Activated CD8-positive, alpha-beta memory T cell treated with anti-CD3 and anti-CD28 coated beads for 36 hours (primary cell): ENCODE results near the gene PFKFB3. TPM values are rescaled to one million over a fixed set of nuclear protein-coding genes. Genes with fewer than 3 reads are reported as not detected.
"Not testable (repeated sequence)": the region's sequence is repeated elsewhere in the genome, so short reads cannot be mapped to it uniquely, and the experiment has no call there.

ENCODE experiments used
- CTCF ChIA-PET: fragments of 350-600 bp; sonication (Branson Sonifier 250); formaldehyde crosslinking; loops from one replicate; lab custom pipeline; 2021; ENCODE audit warnings: antibody characterized with exemption; lab: Charles Lee
- POLR2A ChIA-PET: fragments of 350-600 bp; sonication (Branson Sonifier 250); formaldehyde crosslinking; loops from one replicate; lab custom pipeline; 2021; ENCODE audit warnings: antibody characterized with exemption; lab: Charles Lee
- total RNA-seq, 2 experiments: library from RNA; stranded (reverse); gene quantifications; one replicate each; pipeline ENCODE4 v1.2.3, GENCODE V29; 2021

PFKFB3 gene
- total RNA-seq, 2 experiments from 2014 or later: 81.9 to 82.1 TPM

DNA sequence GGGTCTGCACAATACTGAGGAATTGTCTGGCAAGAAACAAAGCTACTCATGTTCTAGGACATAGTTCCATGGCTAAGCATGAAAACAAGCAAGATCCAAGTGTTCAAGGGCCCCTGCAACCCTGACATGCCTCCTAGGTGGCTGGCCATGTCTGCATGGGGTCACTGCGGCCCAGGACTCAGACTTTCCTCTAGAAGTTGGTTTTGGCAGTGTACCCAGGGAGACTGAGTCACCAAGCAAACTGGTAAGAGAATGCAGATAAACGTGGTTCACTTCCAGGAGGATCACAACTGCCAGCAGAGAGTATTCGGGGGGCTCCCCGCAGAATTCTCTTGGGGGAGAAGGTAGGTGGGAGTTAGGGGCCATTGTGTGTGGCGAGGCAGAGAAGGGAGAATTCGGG, 7.4 kb upstream of the PFKFB3 start:
- CTCF ChIA-PET: interaction anchor here (1.4 kb wide), 1 partner anchor 206 kb away, joined by 3 read pairs; no protein-coding TSS in a partner anchor
- POLR2A ChIA-PET: interaction anchor here (0.7 kb wide), 1 partner anchor 49 kb away, joined by 4 read pairs; no protein-coding TSS in a partner anchor

- ChIA-PET POLR2A (interaction anchor here (0.7 kb wide), 1 partner anchor 49 kb away, joined by 4 read pairs; no protein-coding TSS in a partner anchor), CTCF (interaction anchor here (1.4 kb wide), 1 partner anchor 206 kb away, joined by 3 read pairs; no protein-coding TSS in a partner anchor)
These were observed 6.9 kb upstream of the PFKFB3 start for GRCh38 chr10:6195846-6196245.

DNA sequence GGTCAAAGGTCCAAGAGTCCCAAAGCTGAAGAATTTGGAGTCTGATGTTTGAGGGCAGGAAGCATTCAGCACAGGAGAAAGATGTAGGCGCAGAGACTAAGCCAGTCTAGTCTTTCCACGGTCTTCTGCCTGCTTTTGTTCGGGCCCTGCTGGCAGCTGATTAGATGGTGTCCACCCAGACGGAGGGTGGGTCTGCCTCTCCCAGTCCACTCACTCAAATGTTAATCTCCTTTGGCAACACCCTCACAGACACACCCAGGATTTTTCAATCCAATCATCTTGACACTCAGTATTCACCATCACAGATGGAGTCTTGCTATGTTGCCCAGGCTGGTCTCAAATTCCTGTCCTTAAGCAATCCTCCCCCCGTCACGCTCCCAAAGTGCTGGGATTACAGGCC, 6.2 kb upstream of the PFKFB3 start:
- CTCF ChIA-PET: interaction anchor here (1.4 kb wide), 1 partner anchor 205 kb away, joined by 3 read pairs; no protein-coding TSS in a partner anchor
- POLR2A ChIA-PET: not testable (repeated sequence)

DNA sequence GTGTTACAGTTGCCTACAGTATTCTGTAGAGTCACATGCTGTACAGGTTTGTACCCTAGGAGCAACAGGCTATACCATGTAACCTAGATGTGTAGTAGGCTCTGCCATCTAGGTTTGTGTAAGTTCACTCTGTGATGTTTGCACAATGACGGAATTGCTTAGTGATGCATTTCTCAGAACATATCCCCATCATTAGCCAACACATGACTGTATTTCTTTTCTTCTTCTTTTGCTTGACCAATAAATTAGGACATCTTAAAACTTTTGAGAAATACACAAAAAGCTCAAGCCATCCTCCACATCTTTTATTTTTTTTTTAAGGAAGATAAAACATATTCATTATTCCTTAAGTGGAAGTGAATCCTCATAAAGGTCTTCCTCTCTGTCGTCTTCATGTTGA, 5.4 kb upstream of the PFKFB3 start:
- POLR2A ChIA-PET: no interaction called here
- CTCF ChIA-PET: no interaction called here

DNA sequence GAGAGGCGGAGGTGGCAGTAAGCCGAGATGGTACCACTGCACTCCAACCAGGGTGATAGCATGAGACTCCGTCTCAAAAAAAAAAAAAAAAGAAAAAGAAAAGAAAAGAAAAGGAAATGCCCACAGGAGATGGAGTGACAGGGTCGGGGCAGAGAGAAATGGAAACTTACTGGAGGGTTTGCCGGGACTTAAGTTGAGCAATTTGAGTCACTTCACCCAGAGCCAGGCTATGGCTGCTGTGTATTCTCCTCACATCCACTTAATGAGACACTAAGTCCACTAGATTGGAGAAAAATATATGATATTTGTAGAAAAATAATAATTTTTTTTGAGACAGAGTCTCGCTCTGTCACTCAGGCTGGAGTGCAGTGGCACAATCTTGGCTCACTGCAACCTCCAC, 4.6 kb upstream of the PFKFB3 start:
- ChIA-PET CTCF (no interaction called here), POLR2A (no interaction called here)

DNA sequence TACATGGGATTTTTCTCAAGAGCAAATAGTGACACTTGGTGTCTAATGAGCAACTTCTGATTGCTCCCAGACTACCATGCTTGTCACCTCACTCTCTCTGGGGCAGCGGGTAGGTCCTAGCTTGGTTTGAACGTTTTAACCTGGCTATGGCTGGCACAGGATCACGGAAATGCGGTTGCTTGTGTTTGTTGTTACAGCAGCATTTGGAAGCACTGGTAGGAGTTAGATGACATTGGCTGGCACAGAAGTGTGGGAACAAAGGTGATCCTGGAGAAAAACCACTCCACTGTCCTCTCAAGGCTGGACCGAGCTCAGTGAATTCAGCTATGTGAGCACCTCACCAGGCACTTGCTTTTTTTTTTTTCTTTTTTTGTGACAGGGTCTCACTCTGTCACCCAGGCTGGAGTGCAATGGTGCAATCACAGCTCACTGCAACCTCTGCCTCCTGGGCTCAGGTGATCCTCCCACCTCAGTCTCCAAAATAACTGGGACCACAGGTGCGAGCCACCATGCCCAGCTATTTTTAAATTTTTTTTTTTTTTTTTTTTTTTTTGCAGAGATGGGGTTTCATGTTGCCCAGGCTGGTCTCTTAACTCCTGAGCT, 3.5 kb upstream of the PFKFB3 start:
- ChIA-PET POLR2A (interaction anchor here (0.7 kb wide), 2 partner anchors 10 to 213 kb away, joined by 5 to 11 read pairs; no protein-coding TSS in a partner anchor), CTCF (interaction anchor here (1.0 kb wide), 1 partner anchor 203 kb away, joined by 4 read pairs; no protein-coding TSS in a partner anchor)

GRCh38 chr10:6200440-6200733, 2.3 kb upstream of the PFKFB3 start:
- POLR2A ChIA-PET: interaction anchor here (0.5 to 1.4 kb wide), 3 partner anchors 56 to 148 kb away, joined by 3 to 4 read pairs (median 3); no protein-coding TSS in a partner anchor
- CTCF ChIA-PET: interaction anchor here (0.6 to 3.3 kb wide), 6 partner anchors 11 to 206 kb away, joined by 3 to 60 read pairs (median 4); no protein-coding TSS in a partner anchor

- ChIA-PET CTCF (interaction anchor here (0.6 to 3.3 kb wide), 11 partner anchors 11 to 225 kb away, joined by 3 to 60 read pairs (median 3); no protein-coding TSS in a partner anchor), POLR2A (interaction anchor here (0.5 to 2.3 kb wide), 5 partner anchors 57 to 209 kb away, joined by 3 to 15 read pairs (median 3); no protein-coding TSS in a partner anchor)
These were observed 1.8 kb upstream of the PFKFB3 start for GRCh38 chr10:6200734-6201515.

DNA sequence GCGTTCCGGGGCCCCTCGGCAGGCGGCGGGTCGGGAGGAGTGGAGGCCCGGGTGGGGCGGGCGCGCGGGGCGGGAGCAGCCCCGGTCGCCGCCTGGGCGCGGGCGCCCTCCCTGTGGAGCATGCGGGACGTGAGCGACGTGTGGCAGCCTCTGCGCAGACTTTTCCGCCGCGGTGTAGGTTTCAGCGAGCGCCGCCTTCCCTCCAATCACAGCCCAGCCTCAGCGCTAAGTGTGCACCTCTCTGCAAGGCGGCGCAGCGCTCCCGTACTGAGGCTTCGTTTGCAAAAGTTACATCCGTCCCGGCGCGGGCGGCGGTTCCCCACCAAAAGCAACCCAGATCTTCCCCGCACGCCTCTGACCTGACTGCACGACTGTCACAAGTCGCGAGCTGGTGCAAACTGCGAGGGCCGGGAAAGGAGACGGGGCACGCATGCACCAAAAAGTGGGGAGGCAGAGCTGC, 1.2 kb upstream of the PFKFB3 start:
- POLR2A ChIA-PET: interaction anchor here (0.6 to 2.3 kb wide), 11 partner anchors 40 to 449 kb away, joined by 3 to 18 read pairs (median 4); no protein-coding TSS in a partner anchor
- CTCF ChIA-PET: interaction anchor here (0.5 to 3.3 kb wide), 23 partner anchors 8 to 225 kb away, joined by 3 to 60 read pairs (median 4); no protein-coding TSS in a partner anchor

DNA sequence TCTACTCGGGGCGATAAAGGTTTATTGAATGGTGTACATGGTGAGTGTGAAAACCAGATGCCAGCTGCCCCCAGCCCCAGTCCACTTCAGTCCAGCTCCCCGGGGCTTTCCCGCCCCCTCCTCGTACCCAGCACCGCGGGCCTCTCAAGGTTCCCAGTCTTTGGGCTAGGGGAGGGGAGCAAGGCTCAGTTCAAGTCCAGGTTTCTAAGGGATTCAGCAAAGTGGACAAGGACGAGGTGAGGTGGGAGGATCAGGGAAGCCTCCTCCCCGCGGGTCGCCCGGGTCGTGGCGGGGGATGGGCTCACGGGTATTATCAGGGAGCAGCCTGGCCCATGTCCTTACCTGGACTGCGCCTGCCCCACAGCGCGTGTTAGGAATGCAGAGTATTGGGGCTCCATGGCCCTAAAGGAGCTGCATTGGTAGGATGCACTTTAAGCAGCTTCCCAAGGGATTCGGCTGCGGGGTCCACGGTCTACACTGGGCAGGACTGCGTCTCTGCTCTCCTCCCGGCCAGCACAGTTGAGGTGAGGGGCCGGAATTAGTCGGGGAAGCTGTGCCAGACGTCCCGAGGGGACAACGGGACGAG, 541 bp upstream of the PFKFB3 start:
- CTCF ChIA-PET: interaction anchor here (0.5 to 3.3 kb wide), 44 partner anchors 8 to 380 kb away, joined by 3 to 60 read pairs (median 4); no protein-coding TSS in a partner anchor
- POLR2A ChIA-PET: interaction anchor here (0.6 to 2.3 kb wide), 19 partner anchors 39 to 448 kb away, joined by 3 to 18 read pairs (median 4); partner anchors contain the start of gene IL2RA

DNA sequence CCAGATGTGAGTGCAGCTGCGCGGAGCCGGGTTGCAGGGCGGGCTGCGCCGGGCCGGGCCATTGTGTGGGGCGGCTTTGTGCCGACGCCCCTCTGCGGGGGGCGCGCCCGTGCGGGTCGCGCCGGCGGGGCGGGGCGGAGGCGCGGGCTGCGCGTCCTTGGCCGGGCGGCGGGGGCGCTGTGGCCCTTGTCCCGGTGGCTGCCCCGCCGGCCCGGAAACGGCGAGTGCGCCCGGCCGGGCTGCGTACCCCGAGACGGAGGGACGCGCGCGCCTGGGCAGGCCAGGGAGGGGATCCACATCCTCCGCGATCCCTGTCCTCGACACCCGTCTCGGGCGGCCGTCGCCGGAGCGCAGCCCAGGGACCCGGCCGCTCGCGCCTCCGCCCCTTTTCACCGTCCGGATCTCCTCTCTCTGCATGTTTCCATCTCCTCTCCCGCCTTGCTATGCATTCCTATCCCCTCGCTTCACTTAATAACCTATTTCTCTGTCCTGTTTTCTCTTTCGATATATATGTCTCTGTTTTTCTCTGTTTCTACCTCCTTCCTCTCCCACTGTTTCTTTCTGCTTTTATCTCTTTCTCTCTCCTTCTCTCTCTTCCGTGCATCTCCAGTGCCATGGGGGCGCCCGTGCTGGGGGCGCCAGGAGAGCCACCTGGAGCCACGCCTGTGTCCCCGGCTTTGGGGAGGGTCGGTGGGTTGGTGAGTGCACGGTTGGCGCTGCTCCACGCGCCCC, 765 bp downstream of the PFKFB3 start:
- ChIA-PET POLR2A (interaction anchor here (1.0 to 1.9 kb wide), 8 partner anchors 59 to 207 kb away, joined by 3 to 18 read pairs (median 5); partner anchors contain the start of gene IL2RA), CTCF (interaction anchor here (0.9 to 3.3 kb wide), 26 partner anchors 10 to 379 kb away, joined by 3 to 60 read pairs (median 5); no protein-coding TSS in a partner anchor)

DNA sequence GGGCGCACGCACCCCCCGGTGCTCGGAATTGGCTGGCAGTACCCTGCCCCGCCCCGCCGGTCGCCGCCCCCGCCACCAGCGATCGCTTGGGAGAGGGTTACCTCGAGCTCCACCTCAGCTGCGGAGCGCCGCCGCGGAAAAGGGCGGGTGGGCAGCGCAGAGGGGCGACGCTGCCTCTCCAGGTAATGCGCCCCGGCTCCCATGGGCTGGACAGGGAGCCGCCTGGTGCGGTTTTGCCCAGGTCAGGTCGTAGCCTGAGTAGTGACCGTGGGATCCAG, 1.3 kb downstream of the PFKFB3 start:
- ChIA-PET POLR2A (no interaction called here), CTCF (interaction anchor here (0.6 to 1.4 kb wide), 10 partner anchors 14 to 216 kb away, joined by 3 to 9 read pairs (median 3); no protein-coding TSS in a partner anchor)

- CTCF ChIA-PET: interaction anchor here (0.6 to 1.4 kb wide), 11 partner anchors 14 to 215 kb away, joined by 3 to 9 read pairs (median 3); no protein-coding TSS in a partner anchor
- POLR2A ChIA-PET: no interaction called here
These were observed 1.8 kb downstream of the PFKFB3 start for GRCh38 chr10:6204341-6205191.

DNA sequence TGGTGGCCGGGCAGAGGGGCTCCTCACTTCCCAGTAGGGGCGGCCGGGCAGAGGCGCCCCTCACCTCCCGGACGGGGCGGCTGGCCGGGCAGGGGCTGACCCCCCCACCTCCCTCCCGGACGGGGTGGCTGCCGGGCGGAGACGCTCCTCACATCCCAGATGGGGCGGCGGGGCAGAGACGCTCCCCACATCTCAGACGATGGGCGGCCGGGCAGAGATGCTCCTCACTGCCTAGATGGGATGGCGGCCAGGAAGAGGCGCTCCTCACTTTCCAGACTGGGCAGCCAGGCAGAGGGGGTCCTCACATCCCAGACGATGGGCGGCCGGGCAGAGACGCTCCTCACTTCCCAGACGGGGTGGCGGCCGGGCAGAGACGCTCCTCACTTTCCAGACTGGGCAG, 3.8 kb downstream of the PFKFB3 start:
- POLR2A ChIA-PET, CTCF ChIA-PET: not testable (repeated sequence)

GRCh38 chr10:6207658-6208057, 4.9 kb downstream of the PFKFB3 start:
- POLR2A ChIA-PET: no interaction called here
- CTCF ChIA-PET: interaction anchor here (1.1 to 1.7 kb wide), 3 partner anchors 115 to 199 kb away, joined by 3 to 6 read pairs (median 6); no protein-coding TSS in a partner anchor

DNA sequence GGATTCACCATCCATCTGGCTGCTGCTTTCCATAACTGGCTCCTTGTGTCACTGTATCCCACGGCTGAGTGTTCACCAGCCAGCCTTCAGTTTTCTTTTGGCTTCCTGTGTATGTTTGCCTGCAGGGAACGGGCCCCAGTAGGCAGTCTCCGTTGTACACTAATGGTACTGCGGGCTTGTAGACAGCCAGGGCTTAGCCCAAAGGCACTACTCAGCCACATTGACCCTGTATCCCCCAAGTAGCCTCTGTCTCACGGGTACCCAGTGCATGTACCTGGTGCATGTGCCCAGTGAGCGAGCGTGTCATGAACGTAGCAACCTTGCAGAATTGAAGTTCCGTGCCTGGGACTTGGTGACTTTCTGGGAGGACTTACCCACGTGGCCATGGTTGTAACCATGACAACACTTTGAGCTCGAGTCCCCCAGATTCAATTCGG, 6.1 kb downstream of the PFKFB3 start:
- CTCF ChIA-PET: no interaction called here
- POLR2A ChIA-PET: interaction anchor here (0.5 kb wide), 1 partner anchor 10 kb away, joined by 11 read pairs; no protein-coding TSS in a partner anchor

DNA sequence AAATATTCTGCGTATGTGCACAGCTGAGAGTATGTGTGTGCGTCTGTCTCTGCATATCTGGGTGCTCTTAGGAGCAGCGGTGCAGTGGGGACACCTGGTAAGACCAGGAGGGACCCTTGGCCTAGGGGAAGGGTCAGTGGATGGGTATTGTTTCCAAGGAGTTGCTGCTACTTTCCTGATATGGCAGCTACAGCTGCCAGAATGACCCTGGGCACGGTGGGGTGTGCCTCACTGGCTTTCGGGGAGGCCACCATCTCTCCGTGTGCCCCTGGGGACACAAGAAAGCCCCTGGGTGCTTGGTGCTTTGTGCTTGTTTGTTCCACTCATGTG, 8.6 kb downstream of the PFKFB3 start:
- CTCF ChIA-PET: no interaction called here
- POLR2A ChIA-PET: no interaction called here
